Gastroesophageal sphincter (tissue), 4 donors: ENCODE data around the gene SSH3. TPM values are rescaled to one million over a fixed set of nuclear protein-coding genes. Genes with fewer than 3 reads are reported as not detected.
A peak's percentile ranks its signal among the peaks of the same experiment; 100 is the strongest.

Source experiments
- ATAC-seq: fragments of 150-250 bp; one replicate; pipeline ENCODE4 v1.9.1; 2016; ENCODE audit warnings: mild to moderate bottlenecking, moderate library complexity
- H3K27ac ChIP-seq, 4 donors: fragments of 200-600 bp; sonication (generic) in 3 of 4; 1 replicate in 3 of 4; 2 replicates in 1 of 4; pipeline ENCODE4 v1.5.1; 2016 to 2019
- H3K27me3 ChIP-seq: fragments of 200-600 bp; sonication (generic); one replicate; pipeline ENCODE4 v1.5.1; 2019
- H3K36me3 ChIP-seq, 2 donors: fragments of 200-600 bp; sonication (generic); one replicate each; pipeline ENCODE4 v1.5.1; 2019; ENCODE audit warnings: control low read depth in 1 of 2
- H3K4me1 ChIP-seq, 3 donors: fragments of 200-600 bp; sonication (generic); 1 replicate in 2 of 3; 2 replicates in 1 of 3; pipeline ENCODE4 v1.5.1; 2016 to 2019; ENCODE audit warnings: control low read depth in 2 of 3
- H3K4me3 ChIP-seq, 2 donors: fragments of 200-600 bp; sonication (generic); one replicate each; pipeline ENCODE4 v1.5.1; 2019; ENCODE audit warnings: mild to moderate bottlenecking in 1 of 2, moderate library complexity in 1 of 2
- H3K9me3 ChIP-seq, 3 donors: fragments of 200-600 bp; sonication (generic); one replicate each; pipeline ENCODE4 v1.5.1; 2017 to 2019; ENCODE audit warnings: control low read depth in 2 of 3
- CTCF ChIP-seq, 4 experiments: fragments of 200-600 bp in 2 of 4; fragments of 450-650 bp in 2 of 4; sonication (generic) in 1 of 4; IDR thresholded peaks; one replicate each; pipeline ENCODE4 v1.5.1; 2017 to 2019; ENCODE audit warnings: antibody characterized with exemption in 4 of 4, mild to moderate bottlenecking in 2 of 4, moderate library complexity in 2 of 4
- EP300 ChIP-seq: sonication (generic); formaldehyde crosslinking; IDR thresholded peaks from one replicate; pipeline ENCODE4 v1.6.1; 2017; ENCODE audit warnings: antibody characterized with exemption, mild to moderate bottlenecking
- POLR2A ChIP-seq, 2 donors: fragments of 450-650 bp; IDR thresholded peaks; one replicate each; pipeline ENCODE4 v1.6.1; 2017; ENCODE audit warnings: antibody characterized with exemption in 2 of 2, mild to moderate bottlenecking in 2 of 2, moderate library complexity in 1 of 2
- POLR2AphosphoS5 ChIP-seq: sonication (generic); formaldehyde crosslinking; IDR thresholded peaks from one replicate; pipeline ENCODE4 v1.6.1; 2017; ENCODE audit warnings: antibody characterized with exemption
- WGBS, 2 donors: methylation state at CpG; one replicate each; pipeline ENCODE4 v1.1.5; 2018; ENCODE audit warnings: low coverage in 1 of 2; 5-methylcytosine and 5-hydroxymethylcytosine counted together
- total RNA-seq, 4 donors: library from RNA; depleted of rRNA; stranded (reverse); fragments of >200 nt; gene quantifications; one replicate each; pipeline ENCODE4 v1.1.0, GENCODE V29; 2016

Gene SSH3
- total RNA-seq, 4 donors from 2014 or later, result 33.9 to 58.4 (median 41.9) TPM

- peaks cover 0 to 77% (median 16%) of the 10 kb centered on the region in 3 donors for H3K4me1 ChIP-seq
- no peak for TF ChIP-seq POLR2A (IDR thresholded peaks at IDR 0.05)
- no peak for TF ChIP-seq EP300
- TF ChIP-seq POLR2AphosphoS5, result no peak
- no peak for TF ChIP-seq CTCF (IDR thresholded peaks at IDR 0.05)
- H3K4me3 ChIP-seq, result no peak overlapping the region
- peak overlapping the region in 3 of 4 donors; percentile 29 to 61 (median 44) for H3K27ac ChIP-seq
- ATAC-seq, result no peak
- no peaks in the 10 kb centered on the region for H3K27me3 ChIP-seq
- peaks cover 0 to 85% of the 10 kb centered on the region in 2 donors for H3K36me3 ChIP-seq
- WGBS, 2 donors, result 80% methylated on average over 1 of the region's 20 CpGs; no CpG with 5 or more reads in 1 of the 2 donors
- H3K9me3 ChIP-seq, result no peaks in the 10 kb centered on the region
These were observed 21.0 kb upstream of the SSH3 start for GRCh38 chr11:67282155-67282875.

DNA sequence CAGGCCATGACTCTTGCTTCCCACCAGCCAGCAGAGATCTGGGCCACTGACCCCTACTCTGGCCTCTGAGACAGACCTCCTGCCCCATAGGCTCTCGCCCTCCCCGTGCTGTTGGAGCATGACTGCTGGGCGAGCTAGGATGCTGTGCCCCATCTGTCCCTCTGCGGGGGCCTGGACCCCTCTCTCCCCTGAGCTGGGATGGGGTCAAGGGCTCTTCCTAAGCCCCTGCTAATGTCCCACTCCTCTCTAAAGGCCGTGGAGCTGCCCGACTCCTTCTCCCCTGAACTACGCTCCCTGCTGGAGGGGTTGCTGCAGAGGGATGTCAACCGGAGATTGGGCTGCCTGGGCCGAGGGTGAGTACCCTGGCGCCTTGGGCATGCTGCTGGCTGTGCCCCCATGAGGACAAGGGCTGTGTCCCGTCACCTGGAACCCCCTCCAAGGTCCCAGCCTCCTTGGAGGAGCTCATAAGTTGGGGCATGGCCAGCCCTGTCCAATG, 20.4 kb upstream of the SSH3 start:
- H3K36me3 ChIP-seq, result peaks cover 0 to 85% of the 10 kb centered on the region in 2 donors
- no peak for ATAC-seq
- H3K27ac ChIP-seq, result peak overlapping the region in 3 of 4 donors; percentile 29 to 61 (median 44)
- no CpG with 5 or more reads among the region's 11 CpGs for WGBS, 2 donors
- TF ChIP-seq EP300 (no peak), POLR2A (IDR thresholded peaks at IDR 0.05) (no peak), POLR2AphosphoS5 (no peak), CTCF (IDR thresholded peaks at IDR 0.05) (no peak)
- no peaks in the 10 kb centered on the region for H3K27me3 ChIP-seq
- no peak overlapping the region for H3K4me3 ChIP-seq
- no peaks in the 10 kb centered on the region for H3K9me3 ChIP-seq
- H3K4me1 ChIP-seq, result peaks cover 0 to 77% (median 18%) of the 10 kb centered on the region in 3 donors

- Histone ChIP-seq H3K4me3 (no peak overlapping the region), H3K27ac (peak overlapping the region in 3 of 4 donors; percentile 29 to 94 (median 44)), H3K36me3 (peaks cover 0 to 85% of the 10 kb centered on the region in 2 donors), H3K4me1 (peaks cover 0 to 77% (median 15%) of the 10 kb centered on the region in 3 donors), H3K9me3 (no peaks in the 10 kb centered on the region), H3K27me3 (no peaks in the 10 kb centered on the region)
- peak; percentile 23 for ATAC-seq
- TF ChIP-seq CTCF (IDR thresholded peaks at IDR 0.05) (no peak), POLR2A (IDR thresholded peaks at IDR 0.05) (no peak), EP300 (no peak), POLR2AphosphoS5 (no peak)
- WGBS, 2 donors, result 79% methylated on average over 5 of the region's 13 CpGs; no CpG with 5 or more reads in 1 of the 2 donors
These were observed 19.8 kb upstream of the SSH3 start for GRCh38 chr11:67283481-67283963.

DNA sequence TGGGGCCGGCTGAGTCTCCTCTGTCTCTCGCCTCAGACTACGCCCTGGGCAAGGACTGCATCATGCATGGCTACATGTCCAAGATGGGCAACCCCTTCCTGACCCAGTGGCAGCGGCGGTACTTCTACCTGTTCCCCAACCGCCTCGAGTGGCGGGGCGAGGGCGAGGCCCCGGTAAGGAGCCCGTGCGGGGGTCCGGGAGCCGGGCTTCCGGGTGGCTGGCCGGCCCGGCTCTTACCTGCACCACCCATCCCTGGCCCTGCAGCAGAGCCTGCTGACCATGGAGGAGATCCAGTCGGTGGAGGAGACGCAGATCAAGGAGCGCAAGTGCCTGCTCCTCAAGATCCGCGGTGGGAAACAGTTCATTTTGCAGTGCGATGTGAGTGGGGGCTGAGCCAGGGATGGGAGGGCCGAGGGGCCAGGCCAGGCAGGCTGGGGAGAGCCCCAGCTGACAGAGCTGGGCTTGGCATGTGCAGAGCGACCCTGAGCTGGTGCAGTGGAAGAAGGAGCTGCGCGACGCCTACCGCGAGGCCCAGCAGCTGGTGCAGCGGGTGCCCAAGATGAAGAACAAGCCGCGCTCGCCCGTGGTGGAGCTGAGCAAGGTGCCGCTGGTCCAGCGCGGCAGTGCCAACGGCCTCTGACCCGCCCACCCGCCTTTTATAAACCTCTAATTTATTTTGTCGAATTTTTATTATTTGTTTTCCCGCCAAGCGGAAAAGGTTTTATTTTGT, 18.4 kb upstream of the SSH3 start:
- no peak for TF ChIP-seq CTCF (IDR thresholded peaks at IDR 0.05)
- no peak for TF ChIP-seq POLR2A (IDR thresholded peaks at IDR 0.05)
- TF ChIP-seq EP300, result no peak
- no peak for TF ChIP-seq POLR2AphosphoS5
- Histone ChIP-seq H3K27me3 (no peaks in the 10 kb centered on the region), H3K36me3 (peaks cover 0 to 71% of the 10 kb centered on the region in 2 donors), H3K4me1 (peaks cover 0 to 68% (median 16%) of the 10 kb centered on the region in 3 donors), H3K27ac (peak overlapping the region in 2 of 4 donors; percentile 93 to 94), H3K9me3 (no peaks in the 10 kb centered on the region), H3K4me3 (no peak overlapping the region)
- 93 to 95% methylated on average over 4 to 13 of the region's 45 CpGs for WGBS, 2 donors
- ATAC-seq, result no peak
